Prostate gland (tissue), 2 donors: ENCODE results near the gene DNPH1.

Experiments
- POLR2A ChIP-seq: fragments of 450-650 bp; IDR thresholded peaks from one replicate; pipeline ENCODE4 v1.6.1; 2016; ENCODE audit warnings: antibody characterized with exemption, mild to moderate bottlenecking
- TF ChIP-seq, protein P1 (sequence below), 4 experiments: fragments of 200-600 bp in 2 of 4; fragments of 450-650 bp in 2 of 4; sonication (generic) in 2 of 4; IDR thresholded peaks; 1 replicate in 3 of 4; 2 replicates in 1 of 4; pipeline ENCODE4 v1.5.1; 2016 to 2019; ENCODE audit warnings: antibody characterized with exemption in 4 of 4, mild to moderate bottlenecking in 2 of 4, moderate library complexity in 2 of 4

DNA sequence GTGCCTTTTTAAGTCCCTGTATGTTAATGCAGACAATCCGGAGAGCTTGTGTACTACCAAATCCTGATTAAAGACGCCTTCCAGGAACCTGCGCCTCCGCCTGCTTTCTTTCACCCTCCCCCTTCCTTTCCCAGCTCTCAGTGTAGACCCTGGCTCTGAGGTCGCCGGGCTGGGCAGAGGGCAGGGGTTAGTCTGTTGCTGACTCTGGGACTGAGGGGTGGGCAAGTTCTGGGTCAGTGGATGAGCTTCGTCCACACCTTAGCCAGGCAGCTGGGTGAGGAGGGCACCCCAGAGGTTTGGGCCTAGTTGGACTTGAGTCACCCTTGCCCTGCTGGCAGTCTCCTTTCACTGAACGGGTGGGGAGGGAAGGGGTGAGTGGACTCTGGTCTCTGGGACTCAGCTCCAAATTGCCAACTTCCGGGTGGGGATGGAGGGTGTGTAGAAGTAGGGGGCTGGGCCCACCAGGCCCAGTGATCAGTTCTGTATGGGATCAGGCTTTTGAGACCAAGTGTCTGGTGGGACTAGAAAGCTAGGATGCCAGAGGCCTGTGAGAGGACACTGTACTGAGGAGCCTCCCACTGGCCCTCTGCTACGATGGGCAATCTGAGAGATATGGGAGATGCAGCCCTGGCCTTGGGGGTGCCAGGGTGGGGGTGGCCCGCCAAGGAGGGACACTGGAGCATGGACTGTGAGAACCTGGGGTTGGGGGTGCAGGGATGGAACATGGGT lies 47.5 kb upstream of the DNPH1 start:
- TF ChIP-seq, protein P1, sequence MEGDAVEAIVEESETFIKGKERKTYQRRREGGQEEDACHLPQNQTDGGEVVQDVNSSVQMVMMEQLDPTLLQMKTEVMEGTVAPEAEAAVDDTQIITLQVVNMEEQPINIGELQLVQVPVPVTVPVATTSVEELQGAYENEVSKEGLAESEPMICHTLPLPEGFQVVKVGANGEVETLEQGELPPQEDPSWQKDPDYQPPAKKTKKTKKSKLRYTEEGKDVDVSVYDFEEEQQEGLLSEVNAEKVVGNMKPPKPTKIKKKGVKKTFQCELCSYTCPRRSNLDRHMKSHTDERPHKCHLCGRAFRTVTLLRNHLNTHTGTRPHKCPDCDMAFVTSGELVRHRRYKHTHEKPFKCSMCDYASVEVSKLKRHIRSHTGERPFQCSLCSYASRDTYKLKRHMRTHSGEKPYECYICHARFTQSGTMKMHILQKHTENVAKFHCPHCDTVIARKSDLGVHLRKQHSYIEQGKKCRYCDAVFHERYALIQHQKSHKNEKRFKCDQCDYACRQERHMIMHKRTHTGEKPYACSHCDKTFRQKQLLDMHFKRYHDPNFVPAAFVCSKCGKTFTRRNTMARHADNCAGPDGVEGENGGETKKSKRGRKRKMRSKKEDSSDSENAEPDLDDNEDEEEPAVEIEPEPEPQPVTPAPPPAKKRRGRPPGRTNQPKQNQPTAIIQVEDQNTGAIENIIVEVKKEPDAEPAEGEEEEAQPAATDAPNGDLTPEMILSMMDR (IDR thresholded peaks at IDR 0.05) = no peak
- no peak for TF ChIP-seq POLR2A
